ENCODE data around the gene TRMT11. TPM values are rescaled to one million over a fixed set of nuclear protein-coding genes. Genes with fewer than 3 reads are reported as not detected.

The TRMT11 gene
- total and polyA plus RNA-seq, 2 of the 13 experiments (the other 11 are each of a cell fraction or from before 2014, with no cell fraction given) = 42.2 to 81.9 TPM

GRCh38 chr6:126051791-126052190 lies 65.5 kb downstream of the TRMT11 start:
- Histone ChIP-seq H3K4me1 (ENCODE audit: insufficient read depth, low read length) (peaks cover 14% of the 10 kb centered on the region), H3K27me3 (ENCODE audit: control insufficient read depth in 1 of 2, insufficient read depth in 2 of 2, low read length in 2 of 2) (no peaks in the 10 kb centered on the region), H3K9ac (ENCODE audit: insufficient read depth, low read depth, low read length) (no peak overlapping the region), H4K20me1 (ENCODE audit: insufficient read depth, low read length) (no peaks in the 10 kb centered on the region), H3K9me3 (ENCODE audit: low read length) (no peaks in the 10 kb centered on the region), H3K4me3 (replicated peaks in 1 of 3; ENCODE audit: insufficient read depth in 1 of 3, low read depth in 2 of 3, low read length in 3 of 3) (no peak overlapping the region), H3K27ac (ENCODE audit: extremely low read length, insufficient read depth, low read length) (no peak overlapping the region), H3K79me2 (ENCODE audit: insufficient read depth, low read length) (no peaks in the 10 kb centered on the region), H2AFZ (ENCODE audit: low read length) (no peak overlapping the region), H3K4me2 (ENCODE audit: low read depth, low read length) (no peak overlapping the region), H3K36me3 (replicated peaks in 1 of 2; ENCODE audit: control insufficient read depth in 1 of 2, insufficient read depth in 2 of 2, low read length in 2 of 2) (peaks cover 17 to 31% of the 10 kb centered on the region in 2 experiments)
- intact Hi-C loops (cut with micrococcal nuclease; ENCODE audit: unreplicated experiment) (no loop called here), in situ Hi-C loops (cut with HindIII; ENCODE audit: extremely low pct_ligation_motif_present, low pct_unique_long_range_greater_than_20kb) (no loop called here)
- BruUV-seq (replicated peaks) = no TSS peak
- CTCF ChIA-PET (ENCODE audit: low intra/inter-chr PET ratio, low total read pairs) = no interaction called here
- no peak for ATAC-seq
- POLR2A ChIA-PET = no interaction called here
- over 99% methylated on average over 3 of the region's 3 CpGs for WGBS (ENCODE audit: low lambda C conversion rate)
- FAIRE-seq = no peak
- no peak for DNase-seq (ENCODE audit: low spot score)
- no peak for TF ChIP-seq DNMT3B (CRISPR knock-in tag; conservative IDR thresholded peaks at IDR 0.05)
- TF ChIP-seq NFE2 (CRISPR knock-in tag; IDR thresholded peaks at IDR 0.05) = no peak
- TF ChIP-seq NR2F1 (CRISPR knock-in tag; IDR thresholded peaks at IDR 0.05) = no peak
- no peak for TF ChIP-seq AKAP8 (CRISPR knock-in tag; IDR thresholded peaks at IDR 0.05)
- no peak for TF ChIP-seq MEIS2 (CRISPR knock-in tag; IDR thresholded peaks at IDR 0.05)
- TF ChIP-seq HNRNPL (IDR thresholded peaks at IDR 0.05; ENCODE audit: low read depth, low read length) = no peak
- TF ChIP-seq ZGPAT (CRISPR knock-in tag; IDR thresholded peaks at IDR 0.05) = no peak
- no peak for TF ChIP-seq PAF1 (CRISPR knock-in tag; IDR thresholded peaks at IDR 0.05)
- TF ChIP-seq, protein P1, sequence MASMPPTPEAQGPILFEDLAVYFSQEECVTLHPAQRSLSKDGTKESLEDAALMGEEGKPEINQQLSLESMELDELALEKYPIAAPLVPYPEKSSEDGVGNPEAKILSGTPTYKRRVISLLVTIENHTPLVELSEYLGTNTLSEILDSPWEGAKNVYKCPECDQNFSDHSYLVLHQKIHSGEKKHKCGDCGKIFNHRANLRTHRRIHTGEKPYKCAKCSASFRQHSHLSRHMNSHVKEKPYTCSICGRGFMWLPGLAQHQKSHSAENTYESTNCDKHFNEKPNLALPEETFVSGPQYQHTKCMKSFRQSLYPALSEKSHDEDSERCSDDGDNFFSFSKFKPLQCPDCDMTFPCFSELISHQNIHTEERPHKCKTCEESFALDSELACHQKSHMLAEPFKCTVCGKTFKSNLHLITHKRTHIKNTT (CRISPR knock-in tag; IDR thresholded peaks at IDR 0.05) = no peak
- TF ChIP-seq U2AF2 (IDR thresholded peaks at IDR 0.05; ENCODE audit: low read depth, low read length) = no peak
- no peak for TF ChIP-seq ZBTB39 (CRISPR knock-in tag; IDR thresholded peaks at IDR 0.05)
- TF ChIP-seq XRCC5 (optimal IDR thresholded peaks at IDR 0.05; ENCODE audit: low read length) = no peak
- TF ChIP-seq MAFG (CRISPR knock-in tag; IDR thresholded peaks at IDR 0.05) = no peak
- TF ChIP-seq MTA3 (CRISPR knock-in tag; IDR thresholded peaks at IDR 0.05) = no peak
- no peak for TF ChIP-seq EEA1 (CRISPR knock-in tag; IDR thresholded peaks at IDR 0.05; ENCODE audit: borderline replicate concordance)
- TF ChIP-seq, protein P2, sequence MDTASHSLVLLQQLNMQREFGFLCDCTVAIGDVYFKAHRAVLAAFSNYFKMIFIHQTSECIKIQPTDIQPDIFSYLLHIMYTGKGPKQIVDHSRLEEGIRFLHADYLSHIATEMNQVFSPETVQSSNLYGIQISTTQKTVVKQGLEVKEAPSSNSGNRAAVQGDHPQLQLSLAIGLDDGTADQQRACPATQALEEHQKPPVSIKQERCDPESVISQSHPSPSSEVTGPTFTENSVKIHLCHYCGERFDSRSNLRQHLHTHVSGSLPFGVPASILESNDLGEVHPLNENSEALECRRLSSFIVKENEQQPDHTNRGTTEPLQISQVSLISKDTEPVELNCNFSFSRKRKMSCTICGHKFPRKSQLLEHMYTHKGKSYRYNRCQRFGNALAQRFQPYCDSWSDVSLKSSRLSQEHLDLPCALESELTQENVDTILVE (CRISPR knock-in tag; IDR thresholded peaks at IDR 0.05) = no peak
- TF ChIP-seq ZNF781 (CRISPR knock-in tag; IDR thresholded peaks at IDR 0.05; ENCODE audit: borderline replicate concordance, not compliant biosample characterization) = no peak
- TF ChIP-seq ZNF512B (CRISPR knock-in tag; IDR thresholded peaks at IDR 0.05; ENCODE audit: borderline replicate concordance) = no peak

All from HepG2 (cell line).